ENCODE measurements around the gene SULF2.

The SULF2 gene

DNA sequence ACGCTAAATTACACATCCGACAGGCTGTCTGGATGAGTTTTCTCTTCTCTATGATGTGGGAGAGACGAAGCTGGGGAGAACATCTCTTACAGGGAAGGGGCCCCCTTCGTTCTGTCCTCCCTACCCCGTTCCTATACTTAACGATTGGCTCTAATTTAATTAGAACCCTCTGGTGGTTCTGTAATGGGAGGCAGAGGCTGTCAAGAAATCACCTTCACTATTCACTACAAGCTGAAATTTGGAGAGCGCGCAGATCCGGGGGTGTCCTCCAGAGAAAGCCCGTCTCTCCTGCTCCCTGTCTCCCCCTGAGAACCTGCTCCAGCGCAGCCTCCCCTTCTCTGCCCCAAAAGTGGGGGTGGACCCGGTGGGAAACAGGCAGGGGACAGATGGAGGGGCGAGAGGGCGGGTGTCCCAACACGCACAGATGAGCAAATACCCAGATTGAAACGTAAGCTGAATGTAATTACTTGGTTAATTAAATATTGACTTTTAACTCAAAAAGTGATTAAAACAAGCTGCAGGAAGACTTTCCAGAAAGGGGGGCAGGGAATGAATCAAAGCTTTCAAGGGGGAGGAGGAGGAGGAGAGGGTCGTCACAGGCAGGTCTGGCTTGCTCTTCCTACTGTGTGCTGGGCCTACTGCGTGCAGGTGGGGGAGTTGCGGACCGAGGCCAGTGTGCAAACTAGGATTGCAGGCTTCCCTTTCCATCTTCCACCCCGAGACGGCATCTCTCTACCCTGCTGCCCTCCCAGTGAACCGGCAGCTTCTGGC is 1.3 kb downstream of the SULF2 start:
- ATAC-seq, result no peak

DNA sequence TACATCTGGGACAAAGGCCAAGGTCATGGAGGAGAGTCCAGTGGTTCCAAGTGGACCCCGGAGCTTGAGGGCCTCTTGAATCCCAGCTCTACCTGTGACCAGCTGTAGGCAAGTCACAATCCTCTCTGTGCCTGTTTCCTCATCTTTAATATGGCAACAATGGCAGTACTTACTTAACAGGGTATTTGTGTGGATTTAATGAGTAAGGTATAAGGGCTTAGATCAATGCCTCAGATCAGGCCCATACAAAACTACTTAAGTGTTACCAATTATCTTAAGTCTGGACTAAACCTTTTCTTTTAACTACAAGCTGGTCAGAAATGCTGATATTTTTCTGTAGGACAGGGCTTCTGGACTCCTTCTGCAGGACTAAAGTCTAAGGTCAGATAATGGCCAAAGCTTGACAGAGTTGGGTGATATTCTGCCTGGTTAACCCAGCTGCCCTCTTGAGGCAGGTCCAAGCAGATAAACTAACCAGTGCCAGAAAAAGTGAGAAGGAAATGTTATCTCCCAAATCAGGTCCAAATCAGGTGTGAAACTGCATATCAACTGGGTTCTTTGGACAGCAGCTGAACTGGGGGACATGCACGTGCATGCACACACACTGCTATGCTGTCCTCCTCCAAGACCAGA is 2.2 kb downstream of the SULF2 start:
- no peak for ATAC-seq

DNA sequence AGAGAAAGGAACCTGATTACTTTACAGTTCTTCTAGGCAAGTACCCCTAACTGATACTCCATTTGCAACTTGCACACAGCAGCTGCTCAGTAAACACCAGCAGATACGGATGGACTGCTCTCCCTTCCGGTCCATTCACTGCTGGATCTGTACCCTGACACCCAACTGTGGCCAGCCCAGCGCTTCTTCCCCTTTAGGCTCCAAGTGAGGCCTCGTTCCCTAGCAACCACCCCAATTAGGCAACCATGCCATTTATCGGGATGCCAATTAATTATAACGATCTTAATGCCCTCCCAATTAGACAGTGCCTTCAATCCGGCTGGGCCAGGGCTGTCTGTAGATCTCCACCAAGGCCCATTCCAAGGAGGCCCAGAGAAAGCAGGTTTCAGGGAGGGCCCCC is 3.2 kb downstream of the SULF2 start:
- no peak for ATAC-seq

DNA sequence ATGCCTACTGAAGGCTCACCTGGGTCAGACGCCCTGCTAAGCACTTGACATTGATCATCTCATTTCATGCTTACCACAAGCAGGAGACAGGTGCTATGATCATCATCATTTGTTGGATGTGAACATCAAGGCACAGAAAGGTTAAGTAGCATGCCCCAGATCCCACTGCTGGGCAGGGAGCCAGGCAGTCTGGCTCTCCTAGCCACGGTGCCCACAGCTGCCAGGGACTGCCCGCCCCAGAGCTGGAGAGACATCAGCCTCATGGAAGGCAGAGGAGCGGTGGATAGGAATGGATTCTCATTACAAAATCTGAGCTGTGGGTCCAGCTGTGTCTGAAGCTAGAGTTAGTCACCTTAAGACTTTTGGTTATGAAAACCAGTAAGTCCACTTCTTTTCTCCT is 3.6 kb downstream of the SULF2 start:
- no peak for ATAC-seq

DNA sequence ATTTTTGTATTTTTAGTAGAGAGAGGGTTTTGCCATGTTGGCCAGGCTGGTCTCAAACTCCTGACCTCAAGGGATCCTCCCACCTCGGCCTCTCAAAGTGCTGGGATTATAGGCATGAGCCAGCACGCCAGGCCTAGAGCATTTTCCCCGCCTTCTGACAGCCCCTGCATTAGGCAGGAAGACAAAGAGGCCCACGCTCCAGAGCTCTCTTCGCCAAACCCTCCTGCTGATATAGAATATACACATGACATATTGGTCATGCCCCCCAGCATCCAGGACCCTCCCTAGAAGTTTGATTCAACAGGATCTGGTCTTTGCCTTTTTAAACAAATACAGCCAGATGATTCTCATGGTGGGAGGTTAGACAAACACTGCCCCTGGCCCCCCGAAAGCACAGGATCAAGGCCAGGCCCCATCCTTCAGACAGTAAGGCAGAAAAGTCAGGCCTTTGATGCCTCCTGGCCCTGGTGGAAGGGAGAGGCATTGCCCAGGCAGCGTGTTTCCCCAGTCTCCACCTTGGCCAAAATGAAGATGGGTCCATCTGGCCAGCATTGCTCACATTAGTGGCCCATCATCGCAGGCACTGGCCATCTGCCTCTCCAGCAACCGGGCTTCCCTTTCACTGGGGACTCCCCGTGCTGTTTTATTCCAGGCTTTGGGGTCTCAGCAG is 4.4 kb downstream of the SULF2 start:
- ATAC-seq, result no peak

DNA sequence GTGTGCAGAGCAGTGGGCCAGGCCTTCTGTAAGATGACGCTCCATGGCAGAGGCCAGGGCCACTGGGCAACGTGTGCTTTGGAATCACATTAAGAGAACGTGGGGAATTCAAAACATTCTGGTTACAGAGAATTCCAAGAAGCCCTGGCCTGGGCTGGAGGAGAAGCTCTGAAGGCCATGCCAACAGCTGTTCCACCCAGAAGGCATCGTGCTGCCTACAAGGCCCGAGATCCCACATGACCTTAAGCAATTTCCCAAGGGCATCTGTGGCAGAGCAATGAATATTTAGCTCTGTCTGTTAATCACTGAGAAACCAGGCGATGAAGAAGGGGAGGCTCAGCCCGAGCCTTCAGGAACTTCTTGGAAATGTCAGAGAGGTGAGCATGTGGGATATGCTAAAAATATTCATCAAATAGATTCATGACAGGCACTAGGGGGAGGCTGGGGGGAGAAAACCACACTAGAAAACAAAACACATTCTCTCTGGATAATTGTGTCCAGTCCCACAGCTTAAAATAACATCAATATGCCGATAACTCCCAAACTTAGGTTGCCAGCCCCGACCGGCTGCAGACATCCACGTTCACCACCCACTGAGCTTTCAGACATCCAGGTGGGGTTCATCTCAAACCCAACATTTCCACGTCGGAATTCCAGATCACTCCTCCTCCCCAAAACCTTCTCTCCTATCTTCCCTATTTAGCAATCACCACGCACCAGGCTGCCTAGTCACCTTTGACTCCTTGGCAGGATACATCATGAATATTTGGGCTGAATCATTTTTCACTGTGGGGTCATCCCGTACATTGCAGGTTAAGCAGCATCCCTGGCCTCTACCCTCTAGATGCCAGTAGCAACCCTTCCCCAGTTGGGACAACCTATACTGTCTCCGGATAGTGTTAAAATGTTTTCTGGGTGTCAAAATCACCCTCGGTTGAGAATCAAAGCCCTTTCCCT is 6.6 kb downstream of the SULF2 start:
- no peak for ATAC-seq

DNA sequence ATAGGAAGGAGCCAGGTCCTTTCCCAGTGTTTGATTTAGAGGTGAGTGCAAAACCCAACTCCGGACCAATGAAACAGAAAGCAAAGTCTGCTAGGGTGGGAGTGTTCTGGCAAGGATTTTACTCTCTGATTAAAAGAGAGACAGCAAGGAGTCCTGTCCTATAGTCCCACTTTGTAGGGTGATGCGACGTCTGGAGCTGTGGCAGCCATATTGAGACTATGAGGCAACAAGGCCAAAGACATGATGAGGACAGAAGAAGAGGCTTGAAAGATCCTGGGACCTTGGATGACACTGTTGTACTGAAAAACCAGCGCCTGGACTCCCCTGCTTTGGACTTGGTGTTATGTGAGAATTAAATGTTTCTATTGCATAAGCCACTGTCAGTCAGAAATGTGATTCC is 8.1 kb downstream of the SULF2 start:
- ATAC-seq, result no peak

DNA sequence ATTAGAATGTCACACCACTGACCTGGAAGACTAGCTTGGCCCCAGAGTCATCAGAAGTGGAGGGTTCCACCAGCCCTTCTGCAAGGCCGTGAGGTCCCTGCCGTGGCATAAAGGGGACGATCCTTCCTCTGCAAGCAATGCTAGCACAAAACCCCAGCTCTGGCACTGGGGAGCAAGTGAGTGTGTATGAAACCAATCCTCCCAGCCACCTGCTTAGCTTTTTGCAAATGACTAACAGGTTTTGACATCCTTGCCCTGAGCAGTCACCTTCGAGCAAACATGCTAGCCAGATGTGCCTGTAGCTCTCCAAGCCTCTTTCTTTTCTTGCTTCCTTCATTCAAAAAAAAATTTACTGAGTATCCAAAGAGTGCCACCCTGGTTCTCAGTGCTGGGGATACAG is 8.6 kb downstream of the SULF2 start:
- no peak for ATAC-seq

DNA sequence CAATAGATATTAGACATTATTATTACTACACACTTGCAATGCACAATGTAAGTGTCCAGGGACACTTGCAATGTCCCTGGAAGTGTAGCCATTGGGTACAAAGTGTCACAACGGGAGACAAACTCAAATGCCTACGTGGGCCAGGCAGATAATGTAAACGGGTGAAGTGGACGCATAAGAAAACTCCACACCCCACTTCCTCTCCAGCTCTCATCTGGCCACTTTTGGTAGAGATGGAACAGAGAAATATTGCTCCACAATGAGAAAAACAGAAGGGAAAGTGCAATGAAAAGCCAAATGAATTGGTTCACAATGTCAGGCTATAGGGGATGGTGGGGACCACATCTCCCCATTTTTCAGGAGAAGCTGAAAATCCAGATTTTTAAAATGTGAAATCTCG is 9.4 kb downstream of the SULF2 start:
- no peak for ATAC-seq

DNA sequence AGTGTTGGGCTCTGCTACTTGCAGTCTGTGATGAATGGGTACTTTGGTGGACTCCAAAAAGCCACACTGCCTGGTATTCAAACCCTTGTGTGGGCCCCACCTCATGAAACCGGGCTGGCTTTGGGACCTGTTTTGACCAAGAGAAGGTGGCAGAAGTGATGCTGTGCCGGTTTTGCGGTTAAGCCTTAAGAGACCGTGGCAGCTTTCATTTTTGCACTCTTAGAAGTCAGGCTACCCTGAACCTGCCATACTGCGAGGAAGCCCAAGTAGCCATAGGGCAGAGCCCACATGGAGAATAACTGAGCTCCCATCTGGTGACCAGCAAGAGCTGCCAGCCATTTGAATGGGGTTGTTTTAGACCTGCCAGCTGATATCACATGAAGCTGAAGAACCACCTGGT is 10.2 kb downstream of the SULF2 start:
- ATAC-seq, result no peak

DNA sequence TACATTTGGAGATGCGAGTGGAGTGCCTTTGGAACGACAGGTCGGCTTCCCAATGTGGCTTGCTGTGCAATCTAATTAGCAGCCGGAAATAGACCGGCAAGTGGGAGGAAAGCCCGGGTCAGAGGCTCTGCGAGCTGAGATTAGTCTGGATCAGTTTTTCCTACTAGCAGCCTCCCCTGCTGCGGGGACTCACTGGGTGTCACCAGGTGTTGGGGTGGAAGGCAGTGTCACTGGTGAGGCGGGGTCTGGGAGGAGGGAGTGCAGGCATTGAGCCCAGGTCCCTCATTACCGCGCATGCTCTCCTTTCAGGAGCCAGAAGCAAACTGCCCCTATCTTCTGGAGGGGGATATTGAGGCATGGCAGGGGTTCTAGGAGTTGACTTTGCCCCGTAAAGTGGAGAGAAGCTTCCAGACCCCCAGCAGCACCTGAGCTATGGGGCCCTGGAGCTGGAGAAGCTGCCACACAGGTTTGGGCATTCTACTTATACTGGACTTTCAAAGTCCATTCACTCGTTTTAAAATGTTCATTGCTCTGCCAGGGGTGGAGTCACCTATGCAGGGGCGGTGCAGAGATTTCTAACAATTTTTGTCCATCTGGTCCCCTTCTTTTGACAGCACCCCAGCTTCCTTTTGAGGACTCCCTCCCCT is 11.0 kb downstream of the SULF2 start:
- ATAC-seq, result no peak

DNA sequence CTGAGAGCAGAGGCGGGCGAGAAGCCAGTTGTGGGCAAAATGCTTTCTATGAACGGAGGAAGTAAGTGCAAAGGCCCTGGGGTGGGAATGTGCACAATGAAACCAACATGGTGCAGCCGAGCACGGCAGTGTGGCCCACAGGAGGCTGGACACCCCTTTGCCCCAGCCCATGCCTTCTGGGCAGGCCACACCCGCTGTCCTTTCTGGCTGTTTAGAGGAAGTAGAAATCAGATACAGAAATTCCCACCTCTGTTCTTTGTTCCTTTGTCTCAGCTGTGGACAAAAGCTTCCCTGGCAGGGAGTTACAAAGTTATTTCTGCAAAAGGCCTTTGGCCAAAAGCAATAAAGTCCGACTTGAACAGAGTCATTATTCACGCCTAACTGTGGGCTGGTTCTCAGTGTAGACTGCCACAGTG is 11.9 kb downstream of the SULF2 start:
- no peak for ATAC-seq

DNA sequence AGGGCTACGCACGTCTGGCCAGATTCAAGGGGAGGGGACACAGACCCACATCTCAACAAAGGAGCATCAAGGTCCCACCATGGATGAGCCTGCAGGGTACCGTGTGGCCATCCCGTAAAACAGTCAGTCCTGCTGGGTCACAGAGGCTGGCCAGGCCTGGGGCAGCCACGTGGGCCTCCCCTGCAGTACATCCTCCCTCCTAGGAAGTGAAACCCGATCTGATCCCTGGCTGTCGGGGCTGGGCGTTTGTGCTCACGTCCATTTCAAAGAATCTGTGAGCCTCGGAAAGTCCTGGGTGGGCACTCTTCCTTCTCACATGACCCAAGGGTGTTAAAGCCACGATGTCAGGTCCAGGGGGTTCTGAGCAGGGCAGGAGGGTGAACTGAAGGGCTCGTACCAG is 14.3 kb downstream of the SULF2 start:
- no peak for ATAC-seq

DNA sequence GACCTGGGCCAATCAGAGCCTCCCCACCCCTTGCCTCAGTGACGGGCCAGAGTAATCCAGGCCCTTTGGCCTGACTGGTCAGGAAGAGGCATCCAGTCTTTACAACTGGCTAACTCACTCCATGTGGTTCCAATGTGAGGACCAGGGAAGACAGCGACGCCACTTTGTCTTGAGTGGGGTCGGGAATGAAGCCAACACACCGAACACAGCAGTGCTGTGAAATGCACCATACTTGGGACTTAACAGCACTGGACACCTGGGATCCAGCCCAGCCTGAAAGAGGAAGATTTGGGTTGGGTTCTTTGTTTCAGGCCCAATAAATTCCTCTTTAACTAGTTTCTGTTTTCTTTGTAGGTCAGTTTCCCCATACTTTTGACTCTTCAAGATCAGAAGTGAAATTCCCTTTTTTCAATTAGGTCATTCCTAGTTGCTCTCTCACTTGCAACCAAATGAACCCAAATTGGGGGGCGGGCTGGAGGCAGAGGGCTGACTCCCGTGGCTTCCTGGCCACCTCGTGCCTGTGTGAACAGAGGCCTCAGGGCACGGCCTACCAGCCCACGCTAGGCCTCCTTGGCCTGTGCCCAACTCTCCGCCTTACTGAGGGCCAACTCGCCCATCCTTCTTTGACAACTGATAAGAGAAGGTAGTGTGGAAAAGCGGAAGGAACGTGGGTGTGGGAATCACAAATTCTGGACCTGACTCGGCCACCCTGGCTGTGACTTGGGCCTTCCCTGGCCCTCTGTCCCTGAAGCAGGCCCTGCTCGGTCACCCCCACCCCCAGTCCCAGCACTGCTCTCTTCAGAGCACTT is 17.1 kb downstream of the SULF2 start:
- no peak for ATAC-seq

DNA sequence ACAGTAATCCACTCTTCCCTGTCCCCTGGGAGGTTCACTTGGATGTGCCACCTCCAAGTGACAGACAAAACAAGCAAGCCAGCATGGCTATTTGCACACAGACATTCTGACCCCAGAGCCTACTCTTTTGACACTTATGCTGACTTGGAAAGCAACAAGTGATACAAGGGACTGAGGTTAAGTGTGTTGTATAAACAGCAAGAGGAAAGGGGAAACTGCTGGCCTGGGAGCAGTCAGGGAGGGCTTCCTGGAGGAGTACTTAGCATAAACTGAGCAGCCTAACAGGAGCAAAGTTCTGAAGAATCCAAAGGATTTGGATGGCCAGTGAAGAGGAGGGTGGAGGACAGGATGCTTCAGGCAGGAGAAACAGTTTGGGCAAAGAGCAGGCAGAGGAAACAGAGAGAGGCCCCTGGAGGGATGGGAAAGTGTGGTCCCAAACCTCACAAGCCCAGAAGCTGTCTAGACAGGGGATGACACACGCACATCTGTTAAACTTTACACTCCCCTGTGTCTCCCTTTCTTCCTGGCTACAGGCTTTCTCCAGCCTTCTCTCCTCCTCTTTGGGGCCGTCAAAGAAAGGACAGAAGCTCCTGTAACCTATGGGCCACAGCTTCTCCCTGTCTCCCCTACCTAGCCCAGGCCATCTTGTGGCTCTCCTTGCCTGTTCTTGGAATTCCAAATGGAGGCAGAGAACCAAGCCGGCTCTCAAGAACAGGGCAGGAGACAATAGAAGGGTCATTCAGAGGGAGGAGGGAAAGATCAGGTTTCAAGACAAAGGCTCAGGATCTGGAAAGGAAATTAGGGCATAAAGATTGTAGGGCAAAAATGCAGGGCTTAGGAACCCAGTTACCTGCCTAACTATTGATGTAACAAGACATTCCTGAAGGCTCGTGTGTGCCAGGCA is 19.3 kb downstream of the SULF2 start:
- ATAC-seq, result no peak

DNA sequence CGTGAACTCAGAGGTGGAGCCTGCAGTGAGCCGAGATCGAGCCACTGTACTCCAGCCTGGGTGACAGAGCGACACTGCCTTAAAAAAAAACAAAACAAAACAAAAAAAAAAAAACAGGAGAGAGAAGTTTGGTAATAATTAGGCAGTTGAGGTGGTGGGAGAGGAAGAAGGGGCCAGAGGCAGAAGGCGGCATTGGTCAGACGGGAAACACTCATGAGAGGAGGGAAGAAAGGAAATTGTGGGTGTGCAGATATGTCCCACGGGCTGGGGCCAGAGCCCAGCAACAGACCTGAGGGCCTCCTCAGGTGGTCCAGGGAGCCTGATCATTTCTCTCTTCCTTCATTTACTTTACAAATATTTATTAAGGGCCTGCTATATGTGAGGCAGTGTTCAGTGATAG is 20.0 kb downstream of the SULF2 start:
- no peak for ATAC-seq

DNA sequence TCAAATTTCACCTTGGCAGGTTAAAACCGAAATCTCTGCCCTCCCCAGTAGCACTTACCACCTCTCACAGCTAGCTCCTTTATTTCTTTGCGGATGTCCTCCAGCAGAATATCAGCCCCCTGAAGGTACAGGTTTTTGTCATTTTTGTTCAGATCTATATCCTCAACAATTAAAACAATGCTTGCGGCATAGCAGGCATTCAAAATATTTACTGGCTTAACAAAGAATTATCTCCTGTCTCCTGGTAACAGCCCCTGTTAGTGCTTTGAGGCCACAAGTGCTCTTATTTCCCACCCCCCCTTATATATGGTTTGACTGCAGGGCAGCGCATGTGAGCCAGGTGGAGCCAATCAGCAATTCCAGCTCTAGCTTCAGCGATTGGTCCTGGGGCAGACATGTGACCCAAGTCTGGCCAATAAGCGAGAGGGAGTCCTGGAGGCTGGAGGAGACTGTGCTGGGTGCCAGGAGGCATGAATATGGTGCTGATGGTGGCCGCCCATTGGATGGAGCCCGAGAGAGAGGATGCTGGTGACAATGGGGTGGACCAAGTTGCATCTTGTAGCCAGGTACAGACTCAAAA is 21.0 kb downstream of the SULF2 start:
- no peak for ATAC-seq

DNA sequence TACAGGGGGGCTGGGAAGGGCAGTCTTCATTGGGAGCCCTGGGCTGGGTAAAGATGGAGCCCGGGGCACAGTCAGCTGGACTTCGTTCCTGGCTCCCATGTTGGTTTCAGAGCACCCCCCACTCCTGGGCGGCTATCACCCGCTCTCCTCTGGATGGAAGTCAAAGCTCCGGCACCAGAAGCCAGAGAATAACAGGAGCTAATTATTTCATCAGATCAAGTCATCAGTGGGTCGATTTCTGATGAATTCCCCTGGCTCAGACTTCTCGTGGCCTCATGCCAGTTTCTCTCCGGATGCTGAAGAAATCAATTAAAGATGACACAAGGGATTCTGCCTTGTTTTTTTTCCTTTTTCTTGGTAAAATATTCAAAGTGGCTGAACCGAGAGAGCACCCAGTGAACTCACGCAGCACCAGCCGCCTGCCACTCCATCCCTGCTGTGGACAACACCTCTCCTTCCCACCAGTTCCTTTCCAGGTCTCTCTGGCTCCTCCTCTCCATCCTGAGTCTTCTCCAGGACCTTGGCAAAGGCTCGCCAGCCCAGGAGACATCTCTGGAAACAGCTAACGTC is 22.5 kb downstream of the SULF2 start:
- no peak for ATAC-seq

DNA sequence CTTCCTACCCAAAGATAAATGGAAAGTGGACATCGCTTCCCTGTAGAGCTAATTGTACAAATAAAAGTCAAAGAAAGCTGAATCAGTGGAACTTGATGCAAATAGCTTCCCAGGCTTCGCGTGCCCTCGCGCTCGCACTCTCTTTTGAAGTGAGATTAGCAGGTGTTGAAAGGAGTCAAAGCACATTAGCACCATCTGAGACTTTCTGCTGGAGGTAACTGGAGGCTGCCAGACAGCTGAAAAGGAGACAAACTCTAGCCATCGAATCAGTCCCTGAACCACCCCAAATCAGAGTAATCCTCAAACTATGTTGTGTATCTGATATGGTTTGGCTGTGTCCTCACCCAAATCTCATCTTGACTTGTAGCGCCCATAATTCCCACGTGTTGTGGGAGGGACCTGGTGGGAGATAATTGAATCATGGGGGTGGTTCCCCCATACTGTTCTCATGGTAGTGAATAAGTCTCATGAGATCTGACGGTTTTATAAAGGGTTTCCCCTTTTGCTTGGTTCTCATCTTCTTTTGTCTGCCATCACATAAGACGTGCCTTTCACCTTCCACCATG is 23.7 kb downstream of the SULF2 start:
- ATAC-seq, result no peak

Data from activated CD4-positive, CD25-positive, alpha-beta regulatory T cell treated with anti-CD3 and anti-CD28 coated beads, Interleukin-2, amount 50 U/mL, for 24 hours (primary cell).